Measurements from ENCODE around the gene CAMTA1. TPM values are rescaled to one million over a fixed set of nuclear protein-coding genes. Genes with fewer than 3 reads are reported as not detected.
A peak's percentile ranks its signal among the peaks of the same experiment; 100 is the strongest.

CAMTA1 gene
- total RNA-seq, 1 experiment from 2014 or later: 60.0 TPM

DNA sequence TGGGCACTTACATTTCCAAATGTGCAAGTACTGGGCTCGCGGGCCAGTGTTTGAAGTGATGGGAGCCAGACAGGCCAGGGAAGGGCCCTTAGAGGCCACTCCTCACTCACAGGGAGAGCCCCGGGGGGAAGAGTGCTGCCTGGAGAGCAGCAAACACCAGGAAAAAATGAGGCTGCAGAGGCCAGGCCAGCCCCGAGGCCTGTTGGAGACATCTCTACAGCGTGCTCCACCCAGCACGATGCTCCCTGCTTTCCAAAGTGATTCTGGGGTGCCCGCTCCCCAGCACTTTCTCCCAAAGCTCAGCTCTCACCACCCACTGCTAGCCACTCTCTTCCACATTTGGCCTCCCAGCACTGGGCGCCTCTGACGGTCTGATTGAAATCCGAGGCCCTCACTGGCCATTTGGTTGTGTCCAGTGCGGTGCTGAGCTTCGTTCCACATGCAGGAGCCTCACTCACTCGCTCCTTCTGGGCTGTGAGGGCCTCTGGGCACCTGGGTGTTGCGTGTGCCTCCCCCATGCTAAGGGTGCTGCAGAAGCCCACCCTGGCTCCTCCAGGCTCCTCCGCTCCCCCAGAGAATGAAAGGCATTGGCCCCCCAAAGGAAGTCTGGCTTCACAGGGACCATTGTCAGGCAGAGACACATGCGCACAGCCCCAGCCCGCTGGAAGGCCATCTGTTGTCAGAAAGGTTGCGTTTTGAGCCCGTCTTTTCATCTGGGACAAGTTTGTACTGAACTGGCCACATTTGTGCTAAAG, 600.4 kb downstream of the CAMTA1 start:
- DNase-seq: no peak
- intact Hi-C loops (cut with micrococcal nuclease; ENCODE audit: unreplicated experiment): no loop called here
- no peak overlapping the region for H3K27ac Mint-ChIP-seq (ENCODE audit: unreplicated experiment)
- Histone ChIP-seq H3K27me3 (replicated peaks; ENCODE audit: control insufficient read depth, insufficient read depth, low read length) (no peaks in the 10 kb centered on the region), H3K4me3 (ENCODE audit: low read depth, low read length) (no peak overlapping the region), H3K4me1 (peaks cover 13% of the 10 kb centered on the region), H3K9me3 (no peaks in the 10 kb centered on the region), H3K36me3 (ENCODE audit: control insufficient read depth, insufficient read depth, low read length) (no peaks in the 10 kb centered on the region)
- TF ChIP-seq CTCF (IDR thresholded peaks at IDR 0.05; ENCODE audit: insufficient read depth in 1 of 2, low read depth in 1 of 2, low read length in 1 of 2, severe bottlenecking in 1 of 2, unreplicated experiment in 1 of 2): no peak
- no TSS peak for BruUV-seq (replicated peaks)
- ChIA-PET POLR2A (no interaction called here), CTCF (no interaction called here)
- H3K36me3 Mint-ChIP-seq (ENCODE audit: insufficient read depth, unreplicated experiment): no peaks in the 10 kb centered on the region
- H3K4me1 Mint-ChIP-seq (ENCODE audit: low read depth, unreplicated experiment): peaks cover 8% of the 10 kb centered on the region
- H3K27me3 Mint-ChIP-seq (ENCODE audit: insufficient read depth, unreplicated experiment): peaks cover 4% of the 10 kb centered on the region
- H3K9me3 Mint-ChIP-seq (ENCODE audit: unreplicated experiment): no peaks in the 10 kb centered on the region
- no peak overlapping the region for H3K4me3 Mint-ChIP-seq (ENCODE audit: unreplicated experiment)

DNA sequence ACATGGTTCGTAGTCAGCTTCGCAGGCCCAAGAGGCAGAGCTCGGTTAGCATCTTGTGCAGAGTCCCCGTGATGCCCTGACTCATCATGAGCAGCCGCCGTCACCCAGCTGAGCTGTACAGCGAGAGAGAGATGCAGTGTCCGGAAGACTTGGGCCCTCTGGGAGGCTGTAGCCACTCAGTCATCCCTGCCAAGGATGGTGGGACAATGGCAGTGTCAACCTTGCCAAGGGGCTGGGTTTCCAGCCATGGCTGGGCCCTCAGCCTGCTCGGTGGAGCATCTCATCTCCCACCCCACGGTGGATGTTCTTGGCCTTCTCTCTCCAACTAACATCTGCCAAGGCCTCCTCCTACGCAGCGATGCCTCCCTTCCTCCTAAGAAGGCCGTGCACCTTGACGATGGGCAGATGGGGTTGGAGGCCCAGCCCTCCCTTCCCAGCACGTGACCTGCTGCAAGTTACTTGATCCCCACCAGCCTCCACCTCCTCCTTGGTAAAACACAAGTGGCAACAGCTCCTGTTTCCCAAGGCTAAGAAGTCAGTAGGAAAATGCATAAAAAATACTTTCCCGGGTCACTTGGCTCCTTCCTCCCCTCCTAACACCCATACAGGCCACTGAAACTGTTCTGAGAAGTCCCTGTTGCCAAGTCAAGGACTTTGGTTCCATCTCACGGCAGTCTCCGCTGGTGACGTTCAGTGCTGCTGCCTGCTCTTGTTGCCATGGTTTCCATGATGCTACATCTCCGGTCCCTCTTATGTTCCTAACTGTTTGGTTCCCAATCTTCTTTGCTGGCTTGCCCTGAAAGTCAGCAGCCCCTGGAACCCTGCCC, 601.2 kb downstream of the CAMTA1 start:
- H3K27ac Mint-ChIP-seq (ENCODE audit: unreplicated experiment): peak overlapping the region; percentile 18

More for the DNA sequence above, 601.2 kb downstream of the CAMTA1 start:
- DNase-seq: no peak
- no peaks in the 10 kb centered on the region for H3K9me3 ChIP-seq
- TF ChIP-seq CTCF (IDR thresholded peaks at IDR 0.05; ENCODE audit: insufficient read depth in 1 of 2, low read depth in 1 of 2, low read length in 1 of 2, severe bottlenecking in 1 of 2, unreplicated experiment in 1 of 2): no peak
- peaks cover 13% of the 10 kb centered on the region for H3K4me1 ChIP-seq
- Mint-ChIP-seq H3K4me1 (ENCODE audit: low read depth, unreplicated experiment) (peaks cover 8% of the 10 kb centered on the region), H3K4me3 (ENCODE audit: unreplicated experiment) (no peak overlapping the region), H3K36me3 (ENCODE audit: insufficient read depth, unreplicated experiment) (no peaks in the 10 kb centered on the region), H3K9me3 (ENCODE audit: unreplicated experiment) (no peaks in the 10 kb centered on the region), H3K27me3 (ENCODE audit: insufficient read depth, unreplicated experiment) (peaks cover 4% of the 10 kb centered on the region)
- no peaks in the 10 kb centered on the region for H3K27me3 ChIP-seq (replicated peaks; ENCODE audit: control insufficient read depth, insufficient read depth, low read length)
- no TSS peak for BruUV-seq (replicated peaks)
- CTCF ChIA-PET: no interaction called here
- no peaks in the 10 kb centered on the region for H3K36me3 ChIP-seq (ENCODE audit: control insufficient read depth, insufficient read depth, low read length)
- POLR2A ChIA-PET: no interaction called here
- intact Hi-C loops (cut with micrococcal nuclease; ENCODE audit: unreplicated experiment): no loop called here
- H3K4me3 ChIP-seq (ENCODE audit: low read depth, low read length): no peak overlapping the region
